PFSK-1 (cell line): ENCODE data around the gene GALNT1.

Experiments
- FOXP2 ChIP-seq: optimal IDR thresholded peaks from 2 replicates; pipeline ENCODE3; 2011; ENCODE audit warnings: borderline replicate concordance, control low read depth, inconsistent platforms; ENCODE audit not compliant: insufficient read depth; ENCODE audit errors: extremely low read length, extremely low read depth
- POLR2AphosphoS5 ChIP-seq: IDR thresholded peaks from 2 replicates; pipeline ENCODE4 v1.6.1; 2012; ENCODE audit warnings: low read depth, mild to moderate bottlenecking, control low read depth, low read length, moderate library complexity
- REST ChIP-seq, 2 experiments: IDR thresholded peaks; 2 replicates each; pipeline versions ENCODE4 v1.6.1 to v1.8.0; 2011 to 2012; ENCODE audit warnings: low read depth in 2 of 2, low read length in 2 of 2, control low read depth in 1 of 2, inconsistent platforms in 1 of 2, mild to moderate bottlenecking in 1 of 2, moderate library complexity in 1 of 2; ENCODE audit not compliant: insufficient read depth in 1 of 2
- SIN3A ChIP-seq: IDR thresholded peaks from 2 replicates; pipeline ENCODE4 v1.6.1; 2012; ENCODE audit warnings: mild to moderate bottlenecking, low read length, moderate library complexity, borderline replicate concordance; ENCODE audit not compliant: insufficient read depth
- TAF1 ChIP-seq: IDR thresholded peaks from 2 replicates; pipeline ENCODE4 v1.6.1; 2012; ENCODE audit warnings: low read length, control low read depth, borderline replicate concordance; ENCODE audit not compliant: insufficient read depth

DNA sequence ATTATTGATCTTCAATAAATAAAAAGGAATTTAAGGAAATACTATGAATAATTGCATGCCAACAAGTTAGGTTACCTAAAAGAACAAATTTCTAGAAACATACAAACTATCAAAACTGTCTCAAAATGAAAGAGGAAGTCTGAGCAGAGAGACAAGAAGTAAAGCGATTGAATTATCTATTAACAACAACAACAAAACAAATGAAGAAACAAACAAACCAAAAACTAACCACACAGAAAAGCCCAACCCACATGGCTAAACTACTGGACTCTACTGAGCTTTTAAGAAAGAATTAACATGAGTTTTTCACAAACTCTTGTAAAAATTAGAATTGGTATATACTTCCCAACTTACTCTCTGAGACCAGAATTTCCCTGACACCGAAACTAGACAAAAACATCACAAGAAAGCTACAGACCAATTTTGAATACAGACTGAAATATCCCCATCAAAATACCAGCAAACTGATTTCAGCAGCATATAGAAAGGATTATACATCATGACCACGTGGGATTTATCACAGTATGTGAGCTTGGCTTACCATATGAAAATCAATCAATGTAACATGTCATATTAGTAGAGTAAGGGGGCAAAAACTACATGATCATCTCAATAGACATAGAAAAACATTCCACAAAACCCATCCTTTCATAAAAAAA is 16.6 kb upstream of the GALNT1 start:
- TF ChIP-seq FOXP2 = no peak
- TF ChIP-seq POLR2AphosphoS5 = no peak
- no peak for TF ChIP-seq REST (IDR thresholded peaks at IDR 0.05; ENCODE audit: insufficient read depth in 1 of 2, low read depth in 2 of 2, low read length in 2 of 2)
- TF ChIP-seq TAF1 = no peak
- TF ChIP-seq SIN3A = no peak
